DMS114 treated with DMSO at 0.1 percent for 48 hours (cell line): Measurements from ENCODE around the gene ZNF124.

ENCODE experiments used
- DNase-seq: peaks from one replicate; lab custom pipeline; 2025; ENCODE audit not compliant: unreplicated experiment; lab: John Stamatoyannopoulos, UW

ZNF124 gene

GRCh38 chr1:247114351-247115140, 57.3 kb downstream of the ZNF124 start:
- no peak for DNase-seq

DNA sequence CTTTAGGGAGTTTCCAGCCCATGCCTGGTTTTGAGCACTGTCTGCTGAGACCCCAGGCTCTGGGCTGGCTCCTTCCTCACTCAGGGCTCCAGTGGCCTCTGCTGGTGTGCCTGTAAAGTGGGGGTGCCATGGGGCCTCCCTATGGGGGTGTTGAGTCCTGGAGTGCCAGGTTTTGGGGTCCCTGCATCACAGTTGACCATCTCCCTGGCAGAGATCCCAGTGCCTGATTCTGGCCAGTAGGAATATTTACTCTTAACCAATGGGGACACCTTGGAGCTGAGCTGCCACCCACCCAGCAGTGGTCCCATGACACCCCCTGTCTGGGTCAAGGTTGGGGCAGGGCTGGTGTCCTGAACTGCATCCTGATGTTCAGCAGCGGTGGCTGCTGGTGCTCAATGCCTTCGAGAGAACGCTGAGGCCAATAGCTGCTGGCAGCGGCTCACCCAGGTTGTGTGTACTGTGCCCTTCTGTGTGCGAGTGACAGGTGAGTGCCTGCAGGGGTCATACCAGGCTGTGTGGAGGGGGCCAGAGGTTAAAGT, 58.0 kb downstream of the ZNF124 start:
- no peak for DNase-seq

DNA sequence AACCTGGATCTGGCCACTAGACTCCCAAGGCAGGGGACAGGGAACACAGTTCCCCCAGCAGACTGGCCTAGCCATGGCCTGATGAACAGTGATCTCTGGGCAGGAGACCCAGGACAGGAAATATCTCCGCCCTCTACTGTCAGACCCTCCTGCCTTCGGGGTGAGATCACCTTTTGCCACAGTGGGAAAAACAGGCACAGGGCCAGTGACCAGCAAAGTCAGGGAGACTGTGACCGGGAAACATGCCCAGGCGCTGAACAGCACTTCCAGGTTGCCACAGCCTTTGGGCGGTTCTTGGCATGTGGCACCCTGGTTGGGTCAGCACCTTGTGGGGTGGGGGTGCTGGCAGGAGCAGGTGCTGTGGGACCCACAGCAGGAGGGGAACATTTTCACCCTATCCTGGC, 58.7 kb downstream of the ZNF124 start:
- no peak for DNase-seq

GRCh38 chr1:247112479-247112781, 59.4 kb downstream of the ZNF124 start:
- no peak for DNase-seq

DNA sequence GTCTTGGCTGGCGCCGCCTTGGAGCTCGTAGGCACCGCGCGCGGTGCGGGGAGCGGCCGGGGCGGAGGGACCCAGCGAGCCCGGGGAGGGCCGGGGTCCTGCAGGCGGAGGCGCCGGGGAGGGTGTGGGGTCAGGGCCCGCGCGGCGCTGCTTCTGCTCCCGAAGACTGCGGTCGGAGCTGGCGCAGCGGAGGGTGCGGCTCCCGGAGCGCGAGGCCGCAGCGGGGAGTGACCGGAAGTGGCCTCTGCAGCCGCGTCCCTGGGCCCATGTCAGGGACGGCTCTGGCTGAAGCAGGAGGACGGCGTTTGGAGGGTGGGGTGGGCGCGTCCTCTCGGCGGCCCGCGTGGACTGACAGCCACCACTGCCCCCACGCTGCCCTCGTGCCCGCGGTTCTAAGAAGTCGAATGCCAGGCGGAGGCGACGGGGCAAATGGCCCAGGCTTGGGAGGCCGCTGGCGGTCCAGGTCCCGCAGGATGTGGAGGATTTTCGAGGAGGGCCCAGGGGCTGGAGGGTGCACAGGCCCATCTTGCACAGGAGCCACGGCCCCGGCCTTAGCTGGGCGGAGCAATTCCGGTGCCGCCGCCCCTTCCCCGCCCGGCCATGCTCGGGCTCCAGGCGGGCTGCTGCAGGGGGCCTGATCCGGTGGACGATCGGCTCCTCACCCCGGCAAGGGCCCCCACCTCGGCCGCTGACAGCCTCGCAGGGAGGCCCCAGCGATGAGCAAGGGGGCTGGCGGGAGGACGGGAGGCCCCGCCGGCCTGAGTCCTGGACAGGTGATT, 59.9 kb downstream of the ZNF124 start:
- no peak for DNase-seq

GRCh38 chr1:247111259-247111699, 60.5 kb downstream of the ZNF124 start:
- DNase-seq = no peak

GRCh38 chr1:247110627-247111258, 61.1 kb downstream of the ZNF124 start:
- no peak for DNase-seq

DNA sequence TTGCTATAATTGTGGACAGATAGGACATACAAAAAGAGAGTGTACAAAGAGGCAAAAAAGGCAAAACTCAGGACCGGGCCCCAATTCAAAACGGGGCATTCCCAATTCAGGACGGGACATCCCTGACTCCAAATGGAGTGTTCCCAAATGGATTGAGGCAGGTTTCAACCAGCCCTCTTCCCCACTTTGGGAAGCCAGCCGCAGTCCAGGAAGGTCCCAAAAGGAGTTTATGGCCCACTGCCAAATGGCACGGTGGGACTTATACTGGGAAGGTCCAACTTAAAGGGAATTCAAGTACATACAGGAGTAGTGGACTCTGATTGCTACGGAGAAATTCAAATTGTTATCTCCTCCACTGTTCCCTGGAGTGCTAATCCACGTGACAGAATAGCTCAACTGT, 64.1 kb downstream of the ZNF124 start:
- DNase-seq = no peak

GRCh38 chr1:247105966-247106365, 65.9 kb downstream of the ZNF124 start:
- DNase-seq = no peak
